GM11168 (cell line): ENCODE data around the gene SLC25A44.
"Not testable (repeated sequence)": the region's sequence is repeated elsewhere in the genome, so short reads cannot be mapped to it uniquely, and the experiment has no call there.

Experiments
- in situ Hi-C: fragments of 300-500 bp; cut with MboI; formaldehyde crosslinking; loops from one replicate; pipeline ENCODE4 v1.12.0; 2022; ENCODE audit warnings: low sequenced_read_pairs; ENCODE audit not compliant: unreplicated experiment

SLC25A44 gene

GRCh38 chr1:156196445-156196844 lies 2.5 kb downstream of the SLC25A44 start:
- in situ Hi-C loops = no loop called here

DNA sequence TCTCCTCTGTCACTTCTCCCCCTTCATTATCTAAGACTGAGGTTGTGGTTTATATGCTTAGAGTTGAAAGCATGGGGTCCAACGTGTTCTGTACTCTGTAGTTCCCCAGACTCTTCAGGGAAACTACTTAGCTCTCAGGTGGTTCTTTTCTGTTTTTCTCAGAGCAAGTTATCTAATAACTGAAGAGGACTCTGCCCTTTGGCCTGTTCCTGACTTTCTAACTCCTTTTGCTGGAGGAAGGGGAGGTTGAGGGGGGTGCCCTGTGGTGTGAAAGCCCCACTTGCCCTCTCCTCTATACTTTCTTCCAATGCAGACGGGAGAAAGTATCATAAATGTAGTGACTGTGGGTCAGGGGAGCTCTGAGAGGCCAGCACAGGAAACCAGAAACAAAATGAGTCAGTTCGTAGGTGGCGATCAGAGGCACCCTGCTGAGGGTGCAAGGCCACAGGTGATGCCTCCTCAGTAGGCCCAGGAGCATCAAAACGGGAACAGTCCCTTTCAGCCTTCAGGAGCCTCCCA lies 5.0 kb downstream of the SLC25A44 start:
- in situ Hi-C loops = no loop called here

- in situ Hi-C loops = no loop called here
These were observed 6.1 kb downstream of the SLC25A44 start for GRCh38 chr1:156200044-156200443.

DNA sequence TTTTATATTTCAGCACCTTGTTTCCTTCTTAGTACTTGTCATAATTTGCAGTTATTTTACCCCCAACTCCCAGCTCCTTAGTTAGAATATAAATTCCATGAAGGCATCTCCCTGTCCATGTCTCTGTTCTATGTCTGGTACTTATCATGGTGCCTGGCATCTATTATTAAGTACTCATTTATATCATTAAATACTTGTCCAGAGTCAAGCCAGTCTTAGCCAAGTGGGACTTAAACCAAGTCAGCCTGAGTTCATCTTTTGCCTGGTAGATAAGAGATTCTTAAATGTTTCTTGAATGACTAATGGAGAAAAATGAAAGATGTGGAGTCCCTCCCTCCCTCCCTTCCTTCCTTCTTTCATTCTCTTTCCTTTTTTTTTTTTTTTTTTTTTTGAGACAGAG lies 9.4 kb downstream of the SLC25A44 start:
- in situ Hi-C loops = no loop called here

DNA sequence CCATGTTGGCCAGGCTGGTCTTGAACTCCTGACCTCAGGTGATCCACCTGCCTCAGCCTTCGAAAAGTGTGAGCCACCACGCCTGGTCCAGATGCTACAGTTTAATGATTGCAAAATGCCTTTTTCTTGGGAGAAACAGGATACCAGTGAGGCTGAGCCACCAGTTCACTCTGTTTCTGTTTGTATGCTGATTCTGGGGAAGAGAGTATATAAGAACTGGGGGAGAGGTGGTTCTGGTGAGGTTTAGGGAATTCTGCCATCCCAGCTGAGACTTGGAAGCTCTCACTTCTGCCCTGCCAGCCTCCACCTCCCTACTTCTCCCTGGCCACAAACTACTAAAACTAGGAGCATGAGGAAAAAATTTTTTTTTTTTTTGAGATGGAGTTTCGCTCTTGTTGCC lies 10.8 kb downstream of the SLC25A44 start:
- in situ Hi-C loops = no loop called here

GRCh38 chr1:156211243-156211642 lies 17.3 kb downstream of the SLC25A44 start:
- in situ Hi-C loops = no loop called here

DNA sequence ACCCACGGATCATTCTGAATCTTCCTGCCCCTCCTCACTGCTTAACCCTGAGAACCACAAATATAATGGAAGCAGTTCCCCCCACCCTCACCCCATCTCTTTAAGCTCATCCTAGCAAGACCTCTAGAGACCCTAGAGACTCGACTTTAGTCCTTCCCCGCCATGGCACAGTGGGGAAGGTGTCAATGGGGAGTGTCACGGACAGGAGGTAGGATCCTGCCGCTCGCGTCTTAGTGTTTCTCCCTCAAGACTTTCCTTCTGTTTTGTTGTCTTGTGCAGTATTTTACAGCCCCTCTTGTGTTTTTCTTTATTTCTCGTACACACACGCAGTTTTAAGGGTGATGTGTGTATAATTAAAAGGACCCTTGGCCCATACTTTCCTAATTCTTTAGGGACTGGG lies 18.2 kb downstream of the SLC25A44 start:
- in situ Hi-C loops = no loop called here

DNA sequence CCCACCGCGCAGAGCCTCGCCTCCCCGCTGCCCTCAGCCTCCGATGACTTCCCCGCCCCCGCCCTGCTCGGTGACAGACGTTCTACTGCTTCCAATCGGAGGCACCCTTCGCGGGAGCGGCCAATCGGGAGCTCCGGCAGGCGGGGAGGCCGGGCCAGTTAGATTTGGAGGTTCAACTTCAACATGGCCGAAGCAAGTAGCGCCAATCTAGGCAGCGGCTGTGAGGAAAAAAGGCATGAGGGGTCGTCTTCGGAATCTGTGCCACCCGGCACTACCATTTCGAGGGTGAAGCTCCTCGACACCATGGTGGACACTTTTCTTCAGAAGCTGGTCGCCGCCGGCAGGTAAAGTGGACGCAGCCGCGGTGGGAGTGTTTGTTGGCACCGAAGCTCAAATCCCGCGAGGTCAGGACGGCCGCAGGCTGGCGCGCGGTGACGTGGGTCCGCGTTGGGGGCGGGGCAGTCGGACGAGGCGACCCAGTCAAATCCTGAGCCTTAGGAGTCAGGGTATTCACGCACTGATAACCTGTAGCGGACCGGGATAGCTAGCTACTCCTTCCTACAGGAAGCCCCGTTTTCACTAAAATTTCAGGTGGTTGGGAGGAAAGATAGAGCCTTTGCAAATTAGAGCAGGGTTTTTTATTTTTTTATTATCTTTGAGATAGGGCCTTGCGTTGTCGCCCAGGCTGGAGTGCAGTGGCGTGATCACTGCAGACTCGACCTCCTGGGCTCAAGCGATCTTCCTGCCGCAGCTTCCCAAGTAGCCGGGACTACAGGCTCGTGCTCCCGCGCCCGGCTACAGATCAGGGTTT lies 19.1 kb downstream of the SLC25A44 start, which contains the start of gene PMF1:
Gene PMF1 (plus strand): TSS at position 175 of the 811 bp plus-strand sequence. CDS start 9 bp downstream, at position 184.
- in situ Hi-C loops = no loop called here

DNA sequence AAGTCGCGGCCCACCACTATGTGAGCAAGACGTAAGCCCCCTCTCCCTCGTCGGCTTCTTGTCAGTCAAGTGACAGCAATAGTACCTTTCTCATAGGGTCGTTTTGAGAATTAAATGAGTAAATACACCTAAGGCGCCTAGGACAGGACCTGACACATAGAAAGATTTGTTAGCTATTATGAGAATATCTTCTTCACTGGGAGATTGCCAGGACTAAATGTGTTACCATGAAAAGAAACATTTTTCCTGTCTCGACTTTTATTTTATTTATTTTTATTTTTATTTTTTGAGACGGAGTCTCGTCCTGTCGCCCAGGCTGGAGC lies 19.7 kb downstream of the SLC25A44 start:
- in situ Hi-C loops = no loop called here

- in situ Hi-C loops = no loop called here
These were observed 20.3 kb downstream of the SLC25A44 start for GRCh38 chr1:156214024-156214748.

- in situ Hi-C loops = not testable (repeated sequence)
These were observed 22.6 kb downstream of the SLC25A44 start for GRCh38 chr1:156216361-156217086.

GRCh38 chr1:156217871-156218270 lies 24.0 kb downstream of the SLC25A44 start:
- in situ Hi-C loops = no loop called here

DNA sequence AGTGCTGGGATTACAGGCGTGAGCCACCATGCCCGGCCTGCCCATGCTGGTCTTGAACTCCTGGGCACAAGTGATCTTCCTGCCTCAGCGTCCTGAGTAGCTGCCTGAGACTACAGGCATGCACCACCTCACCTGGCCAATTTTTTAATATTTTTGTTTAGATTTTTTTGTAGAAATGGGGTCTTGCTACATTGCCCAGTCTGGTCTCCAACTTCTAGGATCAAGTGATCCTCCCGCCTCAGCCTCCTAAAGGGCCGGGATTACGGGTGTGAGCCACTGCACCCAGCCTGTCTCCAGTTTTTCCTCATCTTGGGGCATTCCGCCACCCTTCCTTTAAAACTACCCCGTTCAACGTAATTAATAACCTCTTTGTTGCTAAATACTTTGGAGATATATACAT lies 26.3 kb downstream of the SLC25A44 start:
- in situ Hi-C loops = loop anchor here (5.0 kb wide), 1 partner anchor 73 kb away; no protein-coding TSS in a partner anchor

- in situ Hi-C loops = loop anchor here (5.0 kb wide), 1 partner anchor 75 kb away; no protein-coding TSS in a partner anchor
These were observed 28.2 kb downstream of the SLC25A44 start for GRCh38 chr1:156221986-156222692.

- in situ Hi-C loops = loop anchor here (5.0 kb wide), 1 partner anchor 133 kb away; no protein-coding TSS in a partner anchor
These were observed 31.7 kb downstream of the SLC25A44 start for GRCh38 chr1:156225677-156226014.

DNA sequence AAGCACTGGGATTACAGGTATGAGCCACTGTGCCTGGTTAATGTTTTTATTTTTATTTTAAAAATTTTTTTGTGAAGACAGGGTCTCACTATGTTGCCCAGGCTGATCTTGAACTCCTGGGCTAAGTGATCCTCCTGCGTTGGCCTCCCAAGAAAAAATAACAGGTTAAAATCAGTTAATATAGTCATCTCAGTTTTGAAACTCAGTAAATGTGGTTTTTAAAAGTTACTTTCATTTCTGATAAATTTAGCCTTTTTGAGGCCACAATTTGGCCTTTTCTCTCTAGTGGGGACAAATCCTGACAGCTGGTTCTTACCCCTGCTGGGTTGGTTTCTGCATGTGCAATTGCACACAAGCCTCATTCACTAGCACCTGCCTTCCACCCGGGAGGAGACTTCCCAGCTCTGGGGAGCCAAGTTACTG lies 32.2 kb downstream of the SLC25A44 start:
- in situ Hi-C loops = loop anchor here (5.0 kb wide), 1 partner anchor 134 kb away; no protein-coding TSS in a partner anchor

GRCh38 chr1:156226782-156227181 lies 32.9 kb downstream of the SLC25A44 start:
- in situ Hi-C loops = loop anchor here (5.0 kb wide), 1 partner anchor 134 kb away; no protein-coding TSS in a partner anchor

- in situ Hi-C loops = loop anchor here (5.0 kb wide), 1 partner anchor 136 kb away; no protein-coding TSS in a partner anchor
These were observed 34.6 kb downstream of the SLC25A44 start for GRCh38 chr1:156228501-156228900.

DNA sequence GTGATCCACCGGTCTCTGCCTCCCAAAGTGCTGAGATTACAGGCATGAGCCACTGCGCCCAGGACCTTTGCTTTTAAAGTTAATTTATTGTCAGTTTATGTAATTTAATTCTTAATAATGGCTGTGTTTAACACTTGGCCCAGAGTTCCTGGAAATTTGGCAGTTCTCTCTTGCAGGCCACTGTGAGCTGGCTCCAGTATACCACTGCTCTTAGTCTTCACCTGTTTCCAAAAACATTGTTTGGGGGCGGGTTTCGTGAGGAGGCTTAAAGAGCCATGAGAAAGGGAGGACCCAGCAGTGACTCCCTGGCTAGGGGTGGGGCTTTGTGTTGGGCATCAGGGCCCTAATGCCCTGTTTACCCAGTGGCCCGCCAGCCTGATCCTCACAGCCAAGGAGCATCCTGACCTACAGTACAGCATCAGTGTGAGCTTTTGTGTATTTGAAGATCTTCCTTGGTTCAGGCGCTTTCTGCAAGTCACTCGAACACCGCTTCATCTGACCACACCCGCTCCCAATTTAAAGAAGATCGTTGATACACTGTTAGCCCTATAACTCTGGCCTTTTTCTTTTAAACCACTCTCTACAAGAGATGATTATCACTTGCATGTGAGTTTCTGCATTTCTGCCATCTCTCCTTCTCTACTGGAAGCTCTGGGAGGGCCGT lies 36.0 kb downstream of the SLC25A44 start:
- in situ Hi-C loops = loop anchor here (5.0 kb wide), 1 partner anchor 138 kb away; no protein-coding TSS in a partner anchor
